GM18508 (cell line): ENCODE data around the gene GP9.
"Not testable (repeated sequence)": the region's sequence is repeated elsewhere in the genome, so short reads cannot be mapped to it uniquely, and the experiment has no call there.

ENCODE experiments used
- ATAC-seq: cut with Tn5 transposase; IDR thresholded peaks from one replicate; pipeline ENCODE4 v1.9.1; 2021; ENCODE audit warnings: moderate number of reproducible peaks; ENCODE audit not compliant: insufficient read depth, unreplicated experiment

The GP9 gene

DNA sequence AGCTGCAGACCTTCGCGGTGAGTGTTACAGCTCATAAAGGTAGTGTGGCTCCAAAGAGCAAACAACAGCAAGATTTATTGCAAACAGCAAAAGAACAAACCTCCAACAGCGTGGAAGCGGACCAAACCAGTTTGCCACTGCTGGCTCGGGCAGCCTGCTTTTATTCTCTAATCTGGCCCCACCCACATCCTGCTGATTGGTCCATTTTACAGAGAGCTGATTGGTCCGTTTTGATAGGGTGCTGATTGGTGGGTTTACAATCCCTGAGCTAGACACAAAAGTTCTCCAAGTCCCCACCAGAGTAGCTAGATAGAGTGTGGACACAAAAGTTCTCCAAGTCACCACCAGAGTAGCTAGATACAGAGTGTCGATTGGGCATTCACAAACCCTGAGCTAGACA, 7.1 kb downstream of the GP9 start:
- not testable (repeated sequence) for ATAC-seq

DNA sequence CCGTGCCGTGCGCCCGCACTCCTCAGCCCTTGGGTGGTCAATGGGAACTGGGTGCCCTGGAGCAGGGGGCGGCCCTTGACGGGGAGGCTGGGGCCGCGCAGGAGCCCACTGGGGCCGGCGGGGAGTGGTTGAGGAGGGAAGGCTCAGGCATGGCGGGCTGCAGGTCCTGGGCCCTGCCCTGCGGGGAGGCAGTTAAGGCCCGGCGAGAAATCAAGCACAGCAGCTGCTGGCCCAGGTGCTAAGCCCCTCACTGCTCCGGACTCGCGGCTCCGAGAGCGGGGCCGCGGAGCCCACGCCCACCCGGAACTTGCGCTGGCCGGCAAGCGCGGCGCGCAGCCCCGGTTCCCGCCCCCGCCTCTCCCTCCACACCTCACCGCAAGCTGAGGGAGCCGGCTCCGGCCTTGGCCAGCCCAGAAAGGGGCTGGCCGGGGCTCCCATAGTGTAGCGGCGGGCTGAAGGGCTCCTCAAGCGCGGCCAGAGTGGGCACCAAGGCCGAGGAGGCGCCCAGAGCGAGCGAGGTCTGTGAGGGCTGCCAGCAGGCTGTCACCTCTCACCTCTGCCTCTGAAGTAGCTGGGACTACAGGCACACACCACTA, 7.8 kb downstream of the GP9 start:
- no peak for ATAC-seq

DNA sequence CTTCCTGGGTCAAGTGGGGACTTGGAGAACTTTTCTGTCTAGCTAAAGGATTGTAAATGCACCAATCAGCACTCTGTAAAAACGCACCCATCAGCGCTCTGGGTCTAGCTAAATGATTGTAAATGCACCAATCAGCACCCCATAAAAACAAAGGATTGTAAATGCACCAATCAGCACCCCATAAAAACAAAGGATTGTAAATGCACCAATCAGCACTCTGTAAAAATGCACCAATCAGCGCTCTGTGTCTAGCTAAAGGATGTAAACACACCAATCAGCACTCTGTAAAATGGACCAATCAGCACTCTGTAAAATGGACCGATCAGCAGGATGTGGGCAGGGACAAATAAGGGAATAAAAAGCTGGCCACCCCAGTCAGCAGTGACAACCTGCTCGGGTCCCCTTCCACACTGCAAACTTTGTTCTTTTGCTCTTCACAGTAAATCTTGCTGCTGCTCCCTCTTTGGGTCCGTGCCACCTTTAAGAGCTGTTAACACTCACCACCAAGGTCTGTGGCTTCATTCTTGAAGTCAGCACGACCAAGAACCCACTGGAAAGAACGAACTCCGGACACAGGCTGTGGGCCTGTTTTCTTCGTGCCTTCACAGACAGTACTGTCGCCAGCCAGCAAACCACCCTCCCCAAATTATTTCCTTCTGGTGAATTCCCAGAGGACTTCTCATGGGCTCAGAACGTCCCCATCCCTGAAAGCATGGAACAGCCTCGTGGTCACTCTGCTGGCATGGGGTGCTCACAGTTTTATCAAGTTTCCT, 8.9 kb downstream of the GP9 start:
- ATAC-seq, result not testable (repeated sequence)

DNA sequence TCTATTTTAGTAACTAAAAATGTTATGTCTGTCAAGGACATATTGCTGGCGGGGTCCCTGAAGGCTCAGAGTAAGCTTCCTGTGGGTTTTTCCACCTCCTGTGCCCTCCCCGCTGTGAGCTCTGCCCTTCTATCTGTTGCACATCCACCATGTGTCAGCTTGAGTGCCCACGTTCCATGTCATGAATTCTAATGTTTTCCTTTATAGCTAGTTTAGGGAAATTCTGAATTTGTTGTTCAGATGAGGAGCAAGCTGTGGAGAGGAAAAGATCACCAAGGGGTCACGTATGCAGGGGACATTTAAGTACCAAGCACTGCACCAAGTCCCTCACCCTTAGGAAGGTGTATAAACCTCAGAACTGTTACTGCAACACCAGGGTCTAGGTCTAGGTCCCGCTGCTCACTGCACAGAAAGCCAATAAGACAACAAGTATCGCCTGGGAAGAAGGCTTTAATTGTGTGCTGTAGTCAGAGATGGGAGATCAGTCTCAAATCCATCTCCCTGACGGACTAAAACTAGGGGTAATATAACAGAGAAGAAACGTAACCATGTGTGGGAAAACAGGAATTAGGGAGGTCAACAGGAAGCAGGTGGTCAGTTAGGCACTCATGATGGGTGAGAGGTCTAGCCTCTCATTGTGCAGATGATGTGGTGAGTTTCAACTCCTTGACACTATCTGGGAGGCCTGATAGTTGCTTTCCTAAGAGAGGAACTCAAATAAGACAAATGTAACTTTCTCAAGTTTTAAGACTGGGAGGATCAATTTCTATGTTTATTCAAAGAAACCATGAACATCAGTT, 9.7 kb downstream of the GP9 start:
- no peak for ATAC-seq

DNA sequence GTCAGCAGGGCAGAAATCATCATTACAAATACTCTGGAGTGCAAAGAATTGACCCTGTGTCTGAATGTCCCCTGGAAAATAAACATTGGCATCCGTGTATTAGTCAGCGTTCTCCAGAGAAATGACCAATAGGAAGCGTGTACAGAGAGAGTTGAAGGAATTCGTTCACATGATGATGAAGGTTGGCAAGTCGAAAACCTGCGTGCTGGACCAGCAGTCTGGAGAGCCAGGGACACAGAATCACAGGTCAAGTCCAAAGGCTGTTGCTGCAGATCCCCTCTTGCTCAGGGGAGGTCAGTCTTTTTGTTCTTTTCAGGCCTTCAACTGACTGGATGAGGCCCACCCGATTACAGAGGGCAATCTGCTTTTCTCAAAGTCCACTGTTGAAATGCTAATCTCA, 16.6 kb downstream of the GP9 start:
- ATAC-seq, result no peak

DNA sequence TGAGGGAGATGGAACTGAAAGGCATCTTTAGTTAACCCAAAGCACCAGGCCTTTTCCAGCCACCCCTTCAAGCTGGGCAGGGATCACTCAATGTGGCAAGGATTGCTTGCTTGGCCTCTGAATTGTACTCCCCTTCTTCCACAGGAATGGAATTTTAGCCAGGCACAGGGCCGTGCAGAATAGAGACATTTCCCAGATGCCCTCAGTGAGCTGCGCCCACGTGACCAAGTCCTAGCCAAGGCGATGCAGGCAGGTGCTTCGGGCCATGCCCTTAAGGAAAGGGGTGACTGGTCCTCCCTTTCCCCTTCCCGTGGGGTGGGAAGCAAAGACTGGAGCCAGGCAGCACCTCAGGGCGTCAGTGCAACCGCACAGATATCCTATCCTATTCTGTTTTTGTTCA, 17.9 kb downstream of the GP9 start:
- no peak for ATAC-seq

DNA sequence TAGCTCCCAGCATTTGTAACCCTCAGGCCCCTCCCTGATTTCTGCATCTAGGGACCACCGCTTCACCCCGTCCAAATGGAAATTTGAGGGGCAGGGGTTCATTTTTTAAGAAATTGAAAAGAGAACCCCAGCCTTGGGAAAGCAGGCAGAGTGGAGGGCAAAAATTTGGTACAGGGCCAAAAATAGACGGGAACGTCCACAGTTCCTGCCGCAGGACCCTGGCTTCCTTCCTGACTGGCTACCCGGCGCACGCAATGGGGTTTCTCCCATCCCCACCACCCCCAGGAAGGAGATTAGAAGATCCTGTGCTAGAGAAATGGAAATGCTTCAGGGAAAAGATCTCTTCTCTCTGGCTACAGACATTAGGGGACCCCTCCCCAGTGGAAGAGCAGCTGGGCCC, 20.9 kb downstream of the GP9 start:
- no peak for ATAC-seq

DNA sequence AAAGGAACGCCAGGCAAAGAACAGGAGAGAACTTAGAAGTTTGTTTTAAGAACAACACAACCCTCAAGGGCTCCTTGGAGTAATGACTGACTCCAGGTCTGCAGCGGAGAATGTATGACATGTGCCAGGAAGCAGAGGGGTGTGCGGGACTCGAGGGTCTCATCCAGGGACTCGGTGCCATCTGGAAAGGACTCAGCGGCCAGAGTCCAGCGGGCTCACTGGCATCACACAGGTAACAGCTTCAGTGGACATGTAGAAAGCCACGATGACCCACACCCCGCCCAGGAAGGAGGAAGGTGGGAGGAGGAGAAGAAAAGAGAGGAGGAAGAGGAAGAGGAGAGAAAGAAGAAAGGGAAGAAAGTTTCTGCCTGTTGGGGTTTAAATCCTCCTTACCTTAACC, 21.4 kb downstream of the GP9 start:
- no peak for ATAC-seq

DNA sequence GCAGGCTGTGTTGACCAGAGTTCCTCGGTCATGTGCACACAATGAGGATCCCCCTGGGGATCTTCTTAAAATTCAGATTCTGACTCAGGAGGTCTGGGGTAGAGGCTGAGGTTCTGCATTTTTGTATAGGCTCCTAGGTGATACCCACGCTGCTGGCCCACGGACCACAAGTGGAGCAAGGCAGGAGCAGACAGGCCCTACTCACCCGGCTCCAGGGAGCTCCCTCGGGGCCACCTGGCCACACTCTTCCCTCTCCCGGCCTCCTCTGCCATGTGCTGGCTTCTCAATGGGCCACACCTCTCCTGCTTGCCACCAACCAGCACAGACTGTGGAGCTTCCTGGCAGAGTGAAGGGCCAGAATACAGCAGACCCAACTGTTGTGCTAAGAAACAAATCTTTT, 23.9 kb downstream of the GP9 start:
- no peak for ATAC-seq

DNA sequence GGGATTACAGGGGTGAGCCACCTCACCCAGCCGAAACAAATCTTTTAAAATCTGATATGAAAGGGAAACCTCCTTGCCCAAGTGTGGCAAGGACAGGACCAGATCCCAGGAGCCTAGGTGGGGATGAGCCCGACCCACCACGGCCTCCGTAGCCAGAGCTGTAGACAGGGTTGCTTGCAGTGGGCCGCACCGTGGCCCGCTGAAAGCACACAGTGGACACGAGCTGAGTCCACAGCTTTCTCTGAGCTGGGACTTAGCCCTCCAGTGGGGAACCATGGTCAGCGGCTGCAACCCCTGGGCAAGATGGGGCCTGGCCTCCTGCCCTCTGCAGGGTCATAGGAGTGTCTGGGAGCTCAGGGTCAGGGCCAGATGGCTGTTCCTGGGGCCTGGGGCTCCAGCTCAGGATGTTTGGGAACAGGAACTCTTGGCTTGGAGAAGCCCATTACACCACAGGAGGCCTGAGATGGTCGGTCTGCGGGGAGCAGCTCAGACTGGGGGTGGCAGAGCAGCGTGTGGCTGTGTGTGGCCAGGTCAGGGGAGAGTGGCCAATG, 24.7 kb downstream of the GP9 start:
- ATAC-seq, result no peak

DNA sequence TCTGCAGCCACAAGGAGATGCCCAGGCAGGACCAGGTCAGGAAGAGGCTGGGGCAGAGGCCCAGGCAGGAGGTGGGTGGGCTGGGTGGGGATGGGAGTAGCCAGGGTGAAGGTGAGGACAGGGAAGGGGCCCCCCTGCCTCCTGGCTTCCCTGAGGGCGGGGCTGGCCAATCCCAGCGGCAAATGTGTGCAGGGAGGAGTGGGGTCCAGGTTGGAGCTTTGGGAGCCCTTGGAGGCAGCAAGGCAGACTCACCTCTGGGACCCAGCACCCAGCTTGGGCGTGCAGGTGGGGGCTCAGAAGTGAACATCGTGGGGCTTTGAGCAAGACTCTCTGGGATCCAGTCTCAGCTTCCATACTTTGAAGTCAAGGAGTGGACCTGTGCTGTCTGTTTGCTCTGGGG, 25.2 kb downstream of the GP9 start:
- ATAC-seq, result no peak

DNA sequence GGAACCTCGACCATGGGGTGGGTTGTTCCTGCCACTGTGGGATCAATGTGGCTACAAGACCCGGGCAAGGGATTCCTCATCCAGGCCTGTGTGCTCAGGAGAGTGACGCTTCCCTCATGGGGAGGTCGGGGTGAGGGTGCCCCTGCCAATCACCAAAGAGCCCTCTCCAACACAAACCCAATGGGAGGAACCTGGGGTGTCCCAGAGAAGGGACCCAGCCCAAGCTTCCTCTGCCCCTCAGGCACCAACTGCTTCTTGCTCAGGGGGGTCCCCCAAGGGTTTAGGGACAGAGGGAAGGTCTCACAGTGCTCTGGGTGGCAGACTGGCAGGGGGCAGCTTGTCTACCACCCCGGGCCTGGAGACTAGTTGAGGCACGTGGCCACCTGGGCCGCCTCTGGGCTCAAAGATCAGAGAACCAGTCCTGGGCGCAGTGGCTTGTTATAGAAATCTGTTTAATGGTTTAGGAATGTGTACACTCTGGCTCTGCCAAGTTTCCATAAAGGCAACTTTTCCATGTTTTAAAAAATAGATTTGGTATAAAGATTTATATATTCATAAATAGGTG, 26.6 kb downstream of the GP9 start:
- ATAC-seq, result no peak

DNA sequence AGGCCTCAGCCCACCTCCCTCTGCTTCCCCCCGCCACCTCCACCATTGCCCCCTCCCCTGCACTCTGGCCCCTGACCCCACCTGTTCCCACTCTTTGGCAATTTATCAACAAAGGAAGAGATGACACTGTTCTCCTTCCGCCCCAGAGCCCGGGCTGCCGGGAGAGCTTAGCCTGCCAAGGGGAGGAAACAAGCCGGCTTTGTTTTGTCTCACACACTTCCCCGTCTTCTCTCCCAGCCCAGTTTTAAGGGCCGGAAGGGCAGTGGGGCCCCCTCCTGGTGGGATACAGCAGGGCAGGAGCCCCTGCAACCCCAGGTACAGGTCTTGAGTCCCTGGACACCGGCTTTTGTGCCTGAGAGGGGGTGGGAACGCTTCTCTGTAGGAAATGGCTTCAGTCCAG, 27.3 kb downstream of the GP9 start:
- not testable (repeated sequence) for ATAC-seq

DNA sequence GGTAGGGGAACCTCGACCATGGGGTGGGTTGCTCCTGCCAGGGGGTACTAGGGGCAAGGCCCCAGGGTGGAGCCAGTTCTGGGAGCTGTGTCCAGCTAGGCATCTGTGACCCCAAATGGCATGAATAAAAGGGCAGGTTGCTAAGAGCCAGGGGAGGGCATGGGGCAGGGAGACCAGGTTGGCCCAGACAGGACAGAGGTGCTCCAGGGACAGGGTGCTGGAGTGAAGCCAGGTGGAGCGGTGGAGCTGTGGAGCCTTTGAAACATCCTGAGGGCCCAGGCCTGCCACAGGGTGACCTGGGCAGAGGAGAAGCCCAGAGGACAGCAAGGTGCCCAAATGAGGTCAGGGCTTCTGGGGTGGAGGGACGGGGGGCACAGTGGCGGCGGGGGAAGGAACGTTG, 27.7 kb downstream of the GP9 start:
- ATAC-seq, result not testable (repeated sequence)

DNA sequence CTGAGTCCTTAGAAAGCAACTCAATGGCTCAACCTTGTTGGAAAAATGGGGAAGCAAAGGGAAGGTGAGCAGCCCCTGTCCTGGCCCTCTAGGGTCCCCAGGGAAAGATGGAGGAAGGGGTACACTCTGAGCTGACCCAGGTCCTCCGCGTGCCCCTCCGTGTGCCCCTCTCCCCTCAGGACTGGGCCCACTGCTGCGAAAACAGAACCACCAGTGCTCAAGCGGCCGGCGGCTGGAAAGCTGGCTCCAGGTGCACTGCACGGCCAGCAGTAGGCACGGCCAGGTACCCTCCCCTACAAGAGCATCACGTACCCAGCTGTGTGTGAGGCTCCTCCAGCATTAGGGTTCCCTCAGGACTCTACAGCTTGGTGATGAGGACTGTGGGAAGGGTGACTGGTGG, 34.7 kb downstream of the GP9 start:
- ATAC-seq, result no peak

DNA sequence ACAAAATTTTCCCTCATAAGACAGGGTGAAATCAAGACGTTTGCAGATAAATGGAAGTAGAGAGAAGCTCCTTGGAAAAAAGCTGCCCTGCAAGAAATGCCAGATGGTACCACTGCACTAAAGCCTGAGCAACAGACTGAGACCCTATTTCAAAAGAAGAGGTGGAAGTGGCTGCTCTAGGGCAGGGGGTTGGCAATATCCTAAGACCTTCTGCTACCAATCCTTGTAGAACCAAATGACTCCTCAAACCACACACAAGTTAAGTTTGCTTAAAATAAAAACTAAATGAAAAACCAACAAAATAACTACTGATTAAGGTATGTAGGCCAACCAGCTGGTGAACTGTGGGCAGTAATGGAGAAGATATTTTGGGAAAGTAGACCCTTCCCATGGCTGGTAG, 39.7 kb downstream of the GP9 start:
- ATAC-seq, result no peak

DNA sequence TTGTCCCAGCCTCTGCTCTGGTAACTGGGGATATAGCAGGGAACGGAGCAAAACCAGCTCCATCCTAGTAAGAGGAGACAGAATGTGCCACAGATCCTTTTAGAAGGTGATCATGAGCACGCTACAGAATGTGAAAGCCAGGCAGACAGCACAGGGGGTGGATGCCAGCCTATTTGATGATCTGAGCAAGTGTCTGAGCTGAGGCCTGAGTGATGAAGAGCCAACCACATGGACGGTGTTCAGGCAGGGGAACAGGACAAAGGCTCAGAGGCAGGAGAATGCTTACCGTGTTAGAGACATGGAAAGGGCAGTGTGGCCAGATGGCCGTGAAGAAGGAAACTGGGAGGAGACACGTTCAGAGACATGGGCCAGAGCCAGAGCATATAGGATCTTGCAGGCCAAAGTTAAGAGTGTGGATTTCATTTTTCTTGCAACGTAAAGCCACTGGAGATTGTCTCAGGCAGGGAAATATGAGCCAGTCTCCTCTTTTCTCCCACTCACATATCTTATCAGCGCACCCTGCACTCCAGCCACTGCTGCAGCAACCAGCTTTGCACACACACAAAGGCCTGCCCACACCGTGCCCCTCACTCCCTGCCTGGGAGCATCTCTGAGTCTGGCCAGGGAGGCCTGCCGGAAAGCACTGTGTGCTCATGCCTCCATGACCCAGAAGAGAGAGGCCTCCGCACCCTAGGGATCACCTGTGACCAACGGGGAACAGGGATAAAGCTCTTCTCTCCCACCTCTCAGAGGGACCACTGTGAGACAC, 41.0 kb downstream of the GP9 start:
- no peak for ATAC-seq

DNA sequence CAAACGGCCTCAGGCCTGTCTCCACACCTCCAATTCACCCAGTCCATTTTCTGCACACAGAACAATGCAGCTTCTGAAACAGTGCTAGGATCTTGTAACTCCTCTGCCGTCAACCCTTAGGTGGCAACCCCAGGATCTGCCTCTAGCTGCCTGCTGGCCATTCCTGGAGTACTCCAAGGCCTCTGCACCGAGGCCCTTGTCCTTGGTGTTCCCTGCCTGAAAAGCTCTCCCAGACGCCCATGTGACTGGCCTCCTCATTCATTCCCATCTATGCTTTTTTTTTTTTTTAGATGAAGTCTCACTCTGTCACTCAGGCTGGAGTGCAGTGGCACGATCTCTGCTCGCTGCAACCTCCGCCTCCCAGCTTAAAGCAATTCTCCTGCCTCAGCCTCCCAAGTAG, 42.7 kb downstream of the GP9 start:
- ATAC-seq, result no peak

DNA sequence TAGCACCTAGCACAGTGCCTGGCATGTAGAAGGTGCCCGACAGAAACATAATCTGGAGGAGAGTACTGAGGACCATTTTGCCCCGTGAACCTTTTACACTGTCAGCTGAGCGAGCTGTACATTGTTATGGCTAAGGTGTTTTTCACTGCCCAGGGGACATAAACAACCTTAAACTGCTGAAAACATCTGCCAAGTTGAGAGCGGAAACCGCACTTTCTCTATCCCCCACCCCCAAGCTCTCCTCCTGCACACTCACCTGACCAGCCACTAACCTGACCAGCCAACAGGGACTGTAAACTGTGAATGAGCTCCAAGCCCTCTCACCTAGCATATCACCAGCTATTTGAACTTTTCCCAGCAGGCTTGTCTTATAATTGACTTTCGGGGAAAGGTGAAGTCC, 43.5 kb downstream of the GP9 start:
- ATAC-seq, result no peak

DNA sequence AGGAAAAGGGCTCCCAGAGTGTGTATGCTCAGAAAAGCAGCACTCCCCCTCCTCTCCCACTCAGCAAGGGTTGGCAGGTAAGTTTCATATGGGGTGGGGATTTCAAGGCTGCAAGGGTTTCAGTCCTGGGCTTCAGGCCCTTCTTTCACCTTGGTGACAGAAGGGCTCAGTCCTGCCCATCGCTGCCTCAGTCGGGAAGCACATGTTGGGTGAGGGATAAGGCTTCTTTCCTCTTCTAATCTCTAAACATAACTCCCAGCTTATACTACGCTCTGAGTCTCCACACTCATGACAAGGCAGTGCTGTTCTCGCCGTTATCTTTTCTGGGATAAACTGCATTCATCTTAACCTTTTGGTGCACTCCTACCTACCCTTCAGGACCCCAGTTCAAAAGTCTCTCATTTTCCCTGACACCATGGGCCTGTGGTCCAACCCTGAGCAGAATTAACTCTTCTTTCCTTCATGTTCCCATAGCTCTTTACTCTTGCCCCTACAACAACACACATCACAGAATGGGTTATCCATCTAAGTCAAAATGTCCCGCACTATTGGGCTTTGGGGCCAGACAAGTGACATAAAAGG, 44.0 kb downstream of the GP9 start:
- no peak for ATAC-seq
